HEK293 (cell line): ENCODE measurements around the gene OR4A47.
"Not testable (repeated sequence)": the region's sequence is repeated elsewhere in the genome, so short reads cannot be mapped to it uniquely, and the experiment has no call there.

Experiments
- SP2 ChIP-seq: fragments of 450-650 bp; formaldehyde crosslinking; IDR thresholded peaks from 2 replicates; pipeline ENCODE4 v1.5.1; 2016; ENCODE audit warnings: missing biosample characterization, missing genetic modification characterization
- ZNF10 ChIP-seq: fragments of 450-650 bp; formaldehyde crosslinking; IDR thresholded peaks from 2 replicates; pipeline ENCODE4 v1.5.1; 2017; ENCODE audit warnings: missing biosample characterization, missing genetic modification characterization
- ZNF174 ChIP-seq: fragments of 450-650 bp; formaldehyde crosslinking; IDR thresholded peaks from 2 replicates; pipeline ENCODE4 v1.5.0; 2017; ENCODE audit warnings: missing biosample characterization, mild to moderate bottlenecking, missing genetic modification characterization
- ZNF274 ChIP-seq, 2 experiments: fragments of 200-500 bp in 1 of 2; fragments of 450-650 bp in 1 of 2; sonication (Bioruptor generic) in 1 of 2; formaldehyde crosslinking in 1 of 2; IDR thresholded peaks; 2 replicates each; pipeline versions ENCODE4 v1.5.1 to v1.6.1; 2014 to 2016; ENCODE audit warnings: borderline replicate concordance in 1 of 2, inconsistent platforms in 1 of 2, low read length in 1 of 2, missing biosample characterization in 1 of 2, missing genetic modification characterization in 1 of 2
- ZNF830 ChIP-seq: fragments of 450-650 bp; IDR thresholded peaks from 2 replicates; pipeline ENCODE4 v1.5.0; 2018; ENCODE audit warnings: missing biosample characterization, missing genetic modification characterization, low read depth, mild to moderate bottlenecking, moderate library complexity
- ZNF837 ChIP-seq: fragments of 450-650 bp; formaldehyde crosslinking; IDR thresholded peaks from 2 replicates; pipeline ENCODE4 v1.5.1; 2016; ENCODE audit warnings: missing biosample characterization, missing genetic modification characterization
- TF ChIP-seq, protein P1 (sequence below): fragments of 450-650 bp; formaldehyde crosslinking; IDR thresholded peaks from 2 replicates; pipeline ENCODE4 v1.5.1; 2017; ENCODE audit warnings: missing biosample characterization, mild to moderate bottlenecking, missing genetic modification characterization, moderate library complexity

DNA sequence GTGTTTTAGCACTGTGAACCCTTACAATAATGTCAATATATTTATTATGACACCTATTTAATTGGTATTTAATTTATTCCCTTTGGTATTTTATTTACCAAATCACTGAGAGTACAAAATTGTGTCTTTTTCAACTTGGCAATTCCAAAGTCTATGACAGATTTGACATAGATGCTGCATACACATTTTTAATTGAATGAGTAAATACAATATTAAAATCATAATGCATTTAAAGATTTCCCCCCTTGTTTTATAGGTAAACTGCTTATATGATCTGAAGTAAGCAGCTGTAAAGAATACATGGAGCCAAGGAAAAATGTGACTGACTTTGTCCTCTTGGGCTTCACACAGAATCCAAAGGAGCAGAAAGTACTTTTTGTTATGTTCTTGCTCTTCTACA lies at the start of gene OR4A47:
- TF ChIP-seq ZNF274 (IDR thresholded peaks at IDR 0.05; ENCODE audit: low read length); ZNF274 (tag by site-specific recombination; IDR thresholded peaks at IDR 0.05; ENCODE audit: borderline replicate concordance); ZNF837; ZNF10 (tag by site-specific recombination); ZNF174 (tag by site-specific recombination); SP2 (tag by site-specific recombination); ZNF830 (tag by site-specific recombination): not testable (repeated sequence)
- TF ChIP-seq, protein P1, sequence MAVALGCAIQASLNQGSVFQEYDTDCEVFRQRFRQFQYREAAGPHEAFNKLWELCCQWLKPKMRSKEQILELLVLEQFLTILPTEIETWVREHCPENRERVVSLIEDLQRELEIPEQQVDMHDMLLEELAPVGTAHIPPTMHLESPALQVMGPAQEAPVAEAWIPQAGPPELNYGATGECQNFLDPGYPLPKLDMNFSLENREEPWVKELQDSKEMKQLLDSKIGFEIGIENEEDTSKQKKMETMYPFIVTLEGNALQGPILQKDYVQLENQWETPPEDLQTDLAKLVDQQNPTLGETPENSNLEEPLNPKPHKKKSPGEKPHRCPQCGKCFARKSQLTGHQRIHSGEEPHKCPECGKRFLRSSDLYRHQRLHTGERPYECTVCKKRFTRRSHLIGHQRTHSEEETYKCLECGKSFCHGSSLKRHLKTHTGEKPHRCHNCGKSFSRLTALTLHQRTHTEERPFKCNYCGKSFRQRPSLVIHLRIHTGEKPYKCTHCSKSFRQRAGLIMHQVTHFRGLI (tag by site-specific recombination), result not testable (repeated sequence)
